ENCODE measurements around the gene NCOA3. TPM values are rescaled to one million over a fixed set of nuclear protein-coding genes. Genes with fewer than 3 reads are reported as not detected.

NCOA3 gene
- total and polyA plus RNA-seq, 2 experiments from 2014 or later, result 6.7 to 25.8 TPM

DNA sequence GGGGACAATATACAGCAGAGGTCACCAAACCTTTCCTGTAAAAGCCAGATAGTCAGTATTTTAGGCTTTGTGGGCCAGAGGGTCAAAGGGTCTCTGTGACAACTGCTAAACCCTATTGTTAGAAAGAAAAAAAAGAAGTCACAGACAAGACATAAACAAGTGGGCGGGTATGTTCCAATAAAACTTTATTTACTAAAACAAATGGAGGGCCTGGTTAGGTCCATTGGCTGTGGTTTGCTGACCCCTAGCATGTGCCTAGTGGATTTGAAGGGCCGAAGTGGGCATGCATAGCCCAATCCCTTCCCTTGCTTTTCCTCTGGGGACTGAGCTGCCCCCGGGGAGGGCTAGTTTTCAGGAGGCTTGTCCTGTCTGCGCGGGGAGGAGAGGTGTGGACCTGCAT, 204.7 kb downstream of the NCOA3 start (continued):
- TF ChIP-seq, protein P1, sequence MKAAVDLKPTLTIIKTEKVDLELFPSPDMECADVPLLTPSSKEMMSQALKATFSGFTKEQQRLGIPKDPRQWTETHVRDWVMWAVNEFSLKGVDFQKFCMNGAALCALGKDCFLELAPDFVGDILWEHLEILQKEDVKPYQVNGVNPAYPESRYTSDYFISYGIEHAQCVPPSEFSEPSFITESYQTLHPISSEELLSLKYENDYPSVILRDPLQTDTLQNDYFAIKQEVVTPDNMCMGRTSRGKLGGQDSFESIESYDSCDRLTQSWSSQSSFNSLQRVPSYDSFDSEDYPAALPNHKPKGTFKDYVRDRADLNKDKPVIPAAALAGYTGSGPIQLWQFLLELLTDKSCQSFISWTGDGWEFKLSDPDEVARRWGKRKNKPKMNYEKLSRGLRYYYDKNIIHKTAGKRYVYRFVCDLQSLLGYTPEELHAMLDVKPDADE (IDR thresholded peaks at IDR 0.05), result no peak
- TF ChIP-seq EZH2phosphoT487 (IDR thresholded peaks at IDR 0.05; ENCODE audit: unreplicated experiment), result no peak
- TF ChIP-seq, protein P2, sequence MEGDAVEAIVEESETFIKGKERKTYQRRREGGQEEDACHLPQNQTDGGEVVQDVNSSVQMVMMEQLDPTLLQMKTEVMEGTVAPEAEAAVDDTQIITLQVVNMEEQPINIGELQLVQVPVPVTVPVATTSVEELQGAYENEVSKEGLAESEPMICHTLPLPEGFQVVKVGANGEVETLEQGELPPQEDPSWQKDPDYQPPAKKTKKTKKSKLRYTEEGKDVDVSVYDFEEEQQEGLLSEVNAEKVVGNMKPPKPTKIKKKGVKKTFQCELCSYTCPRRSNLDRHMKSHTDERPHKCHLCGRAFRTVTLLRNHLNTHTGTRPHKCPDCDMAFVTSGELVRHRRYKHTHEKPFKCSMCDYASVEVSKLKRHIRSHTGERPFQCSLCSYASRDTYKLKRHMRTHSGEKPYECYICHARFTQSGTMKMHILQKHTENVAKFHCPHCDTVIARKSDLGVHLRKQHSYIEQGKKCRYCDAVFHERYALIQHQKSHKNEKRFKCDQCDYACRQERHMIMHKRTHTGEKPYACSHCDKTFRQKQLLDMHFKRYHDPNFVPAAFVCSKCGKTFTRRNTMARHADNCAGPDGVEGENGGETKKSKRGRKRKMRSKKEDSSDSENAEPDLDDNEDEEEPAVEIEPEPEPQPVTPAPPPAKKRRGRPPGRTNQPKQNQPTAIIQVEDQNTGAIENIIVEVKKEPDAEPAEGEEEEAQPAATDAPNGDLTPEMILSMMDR (conservative IDR thresholded peaks at IDR 0.05; ENCODE audit: low read depth in 2 of 2), result no peak
- no peak for TF ChIP-seq JUNB (IDR thresholded peaks at IDR 0.05; ENCODE audit: unreplicated experiment)
- no peak for TF ChIP-seq ZNF114 (CRISPR knock-in tag; IDR thresholded peaks at IDR 0.05)
- TF ChIP-seq, protein P3, sequence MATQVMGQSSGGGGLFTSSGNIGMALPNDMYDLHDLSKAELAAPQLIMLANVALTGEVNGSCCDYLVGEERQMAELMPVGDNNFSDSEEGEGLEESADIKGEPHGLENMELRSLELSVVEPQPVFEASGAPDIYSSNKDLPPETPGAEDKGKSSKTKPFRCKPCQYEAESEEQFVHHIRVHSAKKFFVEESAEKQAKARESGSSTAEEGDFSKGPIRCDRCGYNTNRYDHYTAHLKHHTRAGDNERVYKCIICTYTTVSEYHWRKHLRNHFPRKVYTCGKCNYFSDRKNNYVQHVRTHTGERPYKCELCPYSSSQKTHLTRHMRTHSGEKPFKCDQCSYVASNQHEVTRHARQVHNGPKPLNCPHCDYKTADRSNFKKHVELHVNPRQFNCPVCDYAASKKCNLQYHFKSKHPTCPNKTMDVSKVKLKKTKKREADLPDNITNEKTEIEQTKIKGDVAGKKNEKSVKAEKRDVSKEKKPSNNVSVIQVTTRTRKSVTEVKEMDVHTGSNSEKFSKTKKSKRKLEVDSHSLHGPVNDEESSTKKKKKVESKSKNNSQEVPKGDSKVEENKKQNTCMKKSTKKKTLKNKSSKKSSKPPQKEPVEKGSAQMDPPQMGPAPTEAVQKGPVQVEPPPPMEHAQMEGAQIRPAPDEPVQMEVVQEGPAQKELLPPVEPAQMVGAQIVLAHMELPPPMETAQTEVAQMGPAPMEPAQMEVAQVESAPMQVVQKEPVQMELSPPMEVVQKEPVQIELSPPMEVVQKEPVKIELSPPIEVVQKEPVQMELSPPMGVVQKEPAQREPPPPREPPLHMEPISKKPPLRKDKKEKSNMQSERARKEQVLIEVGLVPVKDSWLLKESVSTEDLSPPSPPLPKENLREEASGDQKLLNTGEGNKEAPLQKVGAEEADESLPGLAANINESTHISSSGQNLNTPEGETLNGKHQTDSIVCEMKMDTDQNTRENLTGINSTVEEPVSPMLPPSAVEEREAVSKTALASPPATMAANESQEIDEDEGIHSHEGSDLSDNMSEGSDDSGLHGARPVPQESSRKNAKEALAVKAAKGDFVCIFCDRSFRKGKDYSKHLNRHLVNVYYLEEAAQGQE (IDR thresholded peaks at IDR 0.05; ENCODE audit: unreplicated experiment), result no peak

Small RNA genes within 50 kb of the gene (small RNA-seq; reads per million reads assigned to genes)
- not detected for gene RNU6-497P (ENCODE audit: low replicate concordance)
- gene RNU6-563P (ENCODE audit: low replicate concordance), result not detected

Other genes with a start within 250 kb of the NCOA3 start
- gene ZMYND8, start 145.2 kb upstream of the NCOA3 start, total RNA-seq (2014; rRNA removed; shearing (Covaris generic)), result 64.2 and 70.9 TPM in 2 replicates
- gene ZMYND8, start 145.2 kb upstream of the NCOA3 start, polyA plus RNA-seq (2016; fragmentation: Nextera tagmentation; extraction: Ambion mirVana), result 122 and 128 TPM in 2 replicates

All from GM23338 (cell line).